GM23338 (cell line): ENCODE data around the gene PDGFC. TPM values are rescaled to one million over a fixed set of nuclear protein-coding genes. Genes with fewer than 3 reads are reported as not detected.

ENCODE experiments used
- ATAC-seq: fragments of 200-7000 bp; cut with Tn5 transposase; 3 replicates; pipeline ENCODE4 v1.9.1; 2020
- DNase-seq: peaks from one replicate; pipeline ENCODE4 v3.0.0-alpha.2; 2015; ENCODE audit warnings: low spot score
- H2AFZ ChIP-seq: fragments of 200-600 bp; sonication (generic); 2 replicates; pipeline ENCODE4 v1.8.0; 2016; ENCODE audit warnings: antibody characterized with exemption, mild to moderate bottlenecking, moderate library complexity
- H3F3A ChIP-seq: fragments of 200-600 bp; sonication (generic); replicated peaks from 2 replicates; pipeline ENCODE4 v1.8.0; 2017; ENCODE audit warnings: antibody characterized with exemption, mixed run types, low read depth
- H3K27ac ChIP-seq: fragments of 200-600 bp; sonication (generic); 2 replicates; pipeline ENCODE4 v1.6.1; 2016; ENCODE audit warnings: low read depth
- H3K27me3 ChIP-seq: fragments of 200-600 bp; sonication (generic); 2 replicates; pipeline ENCODE4 v1.8.0; 2016; ENCODE audit warnings: mild to moderate bottlenecking, mixed run types, moderate library complexity; ENCODE audit not compliant: insufficient read depth
- H3K36me3 ChIP-seq: fragments of 200-600 bp; sonication (generic); 2 replicates; pipeline ENCODE4 v1.8.0; 2016; ENCODE audit warnings: mild to moderate bottlenecking; ENCODE audit not compliant: insufficient read depth
- H3K4me1 ChIP-seq: fragments of 200-600 bp; sonication (generic); 2 replicates; pipeline ENCODE4 v1.8.0; 2016; ENCODE audit warnings: mild to moderate bottlenecking, moderate library complexity; ENCODE audit not compliant: insufficient read depth
- H3K4me2 ChIP-seq: fragments of 200-600 bp; sonication (generic); 2 replicates; pipeline ENCODE4 v1.7.1; 2017; ENCODE audit warnings: mixed run types
- H3K4me3 ChIP-seq: fragments of 200-600 bp; sonication (generic); 2 replicates; pipeline ENCODE4 v1.6.1; 2016; ENCODE audit warnings: mixed run types
- H3K79me2 ChIP-seq: fragments of 200-600 bp; sonication (generic); replicated peaks from 2 replicates; pipeline ENCODE4 v1.8.0; 2017; ENCODE audit warnings: mild to moderate bottlenecking; ENCODE audit not compliant: insufficient read depth
- H3K9me2 ChIP-seq: fragments of 200-600 bp; sonication (generic); 2 replicates; pipeline ENCODE4 v1.8.0; 2017; ENCODE audit not compliant: insufficient read depth
- H4K20me1 ChIP-seq: fragments of 200-600 bp; sonication (generic); replicated peaks from 2 replicates; pipeline ENCODE4 v1.8.0; 2017; ENCODE audit warnings: mild to moderate bottlenecking; ENCODE audit not compliant: insufficient read depth
- H3K27ac Mint-ChIP-seq: 2 replicates; pipeline ENCODE4 v1.8.0; 2020; ENCODE audit warnings: inconsistent platforms, mild to moderate bottlenecking, moderate library complexity, mixed read lengths
- H3K27me3 Mint-ChIP-seq: 3 replicates; pipeline ENCODE4 v1.8.0; 2022; ENCODE audit warnings: low read depth, mild to moderate bottlenecking, moderate library complexity, mixed read lengths, inconsistent platforms; ENCODE audit not compliant: insufficient read depth, poor library complexity
- H3K36me3 Mint-ChIP-seq: 3 replicates; pipeline ENCODE4 v1.8.0; 2021; ENCODE audit warnings: low read depth, mild to moderate bottlenecking, inconsistent platforms, moderate library complexity, mixed read lengths
- H3K4me1 Mint-ChIP-seq: 3 replicates; pipeline ENCODE4 v1.8.0; 2020; ENCODE audit warnings: mild to moderate bottlenecking, inconsistent platforms, mixed read lengths
- H3K4me3 Mint-ChIP-seq: 3 replicates; pipeline ENCODE4 v1.8.0; 2021; ENCODE audit warnings: moderate library complexity, mild to moderate bottlenecking, inconsistent platforms, mixed read lengths
- H3K9me3 Mint-ChIP-seq: 3 replicates; pipeline ENCODE4 v1.8.0; 2020; ENCODE audit warnings: moderate library complexity, mild to moderate bottlenecking, inconsistent platforms, mixed read lengths
- CREB1 ChIP-seq: fragments of 250-450 bp; sonication (Bioruptor Pico); IDR thresholded peaks from 2 replicates; pipeline ENCODE4 v1.5.0; 2020; ENCODE audit warnings: low read depth, mild to moderate bottlenecking, moderate library complexity
- CTCF ChIP-seq, 2 experiments: fragments of 200-600 bp in 1 of 2; sonication (generic) in 1 of 2; conservative IDR thresholded peaks; 2 replicates each; pipeline versions ENCODE4 v1.5.1 to v1.6.1; 2016 to 2017; ENCODE audit warnings: antibody characterized with exemption in 2 of 2, low read depth in 2 of 2, mild to moderate bottlenecking in 2 of 2, moderate library complexity in 1 of 2
- EZH2 ChIP-seq: fragments of 200-600 bp; sonication (generic); IDR thresholded peaks from one replicate; pipeline ENCODE4 v1.8.0; 2017; ENCODE audit warnings: antibody characterized with exemption, mild to moderate bottlenecking, low read depth; ENCODE audit not compliant: unreplicated experiment
- EZH2phosphoT487 ChIP-seq: fragments of 200-600 bp; sonication (generic); IDR thresholded peaks from one replicate; pipeline ENCODE4 v1.8.1; 2018; ENCODE audit warnings: antibody characterized with exemption; ENCODE audit not compliant: unreplicated experiment
- JUNB ChIP-seq: IDR thresholded peaks from one replicate; pipeline ENCODE4 v1.6.1; 2016; ENCODE audit warnings: antibody characterized with exemption; ENCODE audit not compliant: unreplicated experiment
- NANOG ChIP-seq: IDR thresholded peaks from 2 replicates; pipeline ENCODE4 v1.6.1; 2016; ENCODE audit warnings: antibody characterized with exemption, borderline replicate concordance
- POLR2AphosphoS5 ChIP-seq: IDR thresholded peaks from 2 replicates; pipeline ENCODE4 v1.6.1; 2016; ENCODE audit warnings: antibody characterized with exemption, low read depth
- REST ChIP-seq: IDR thresholded peaks from one replicate; pipeline ENCODE4 v1.6.1; 2018; ENCODE audit warnings: antibody characterized with exemption; ENCODE audit not compliant: unreplicated experiment
- ZNF331 ChIP-seq: fragments of 250-450 bp; sonication (Bioruptor Pico); IDR thresholded peaks from 2 replicates; pipeline ENCODE4 v1.5.0; 2020; ENCODE audit warnings: low read depth, mild to moderate bottlenecking, moderate library complexity
- polyA plus RNA-seq: library from polyadenylated mRNA; unstranded; fragments of >200 nt; fragmentation: Nextera tagmentation; extraction: Ambion mirVana; gene quantifications from 2 replicates; pipeline ENCODE4 v1.2.1, GENCODE V29; 2016
- total RNA-seq: library from RNA; depleted of rRNA; stranded (reverse); fragments of >200 nt; shearing (Covaris generic); gene quantifications from 2 replicates; pipeline ENCODE4 v1.2.3, GENCODE V29; 2014

Gene PDGFC
- total and polyA plus RNA-seq, 2 experiments from 2014 or later, result 1.3 to 3.4 TPM

GRCh38 chr4:156906325-156906724 is 65.3 kb downstream of the PDGFC start:
- no peaks in the 10 kb centered on the region for H3K9me2 ChIP-seq
- no peak overlapping the region for H3K27ac Mint-ChIP-seq
- H3K36me3 ChIP-seq, result no peaks in the 10 kb centered on the region
- ATAC-seq (no peak), DNase-seq (no peak)
- H3K27me3 Mint-ChIP-seq, result no peaks in the 10 kb centered on the region
- H3K4me3 Mint-ChIP-seq, result no peak overlapping the region
- no peak overlapping the region for H3K4me3 ChIP-seq
- no peaks in the 10 kb centered on the region for H3K9me3 Mint-ChIP-seq
- peaks cover 11% of the 10 kb centered on the region; the same call in 2 of the 3 replicates for H3K4me1 Mint-ChIP-seq
- TF ChIP-seq NANOG (no peak), EZH2phosphoT487 (no peak), CREB1 (CRISPR knock-in tag) (no peak), CTCF (conservative IDR thresholded peaks at IDR 0.05; ENCODE audit: low read depth in 2 of 2) (no peak), POLR2AphosphoS5 (no peak), ZNF331 (no peak)
- no peaks in the 10 kb centered on the region for H3K36me3 Mint-ChIP-seq
- H4K20me1 ChIP-seq, result no peaks in the 10 kb centered on the region
- no peak overlapping the region for H2AFZ ChIP-seq
- H3K27ac ChIP-seq, result no peak overlapping the region
- no peaks in the 10 kb centered on the region for H3K79me2 ChIP-seq
- no peaks in the 10 kb centered on the region for H3K4me1 ChIP-seq
- no peaks in the 10 kb centered on the region for H3F3A ChIP-seq
- H3K4me2 ChIP-seq, result no peak overlapping the region
- no peaks in the 10 kb centered on the region for H3K27me3 ChIP-seq

GRCh38 chr4:156901871-156902270 is 69.7 kb downstream of the PDGFC start:
- Histone ChIP-seq H3F3A (no peaks in the 10 kb centered on the region), H3K4me3 (no peak overlapping the region), H3K27me3 (no peaks in the 10 kb centered on the region), H3K4me1 (no peaks in the 10 kb centered on the region), H3K79me2 (no peaks in the 10 kb centered on the region), H3K9me2 (no peaks in the 10 kb centered on the region), H3K36me3 (no peaks in the 10 kb centered on the region), H4K20me1 (no peaks in the 10 kb centered on the region), H2AFZ (no peak overlapping the region), H3K27ac (no peak overlapping the region), H3K4me2 (no peak overlapping the region)
- ATAC-seq, result no peak
- DNase-seq, result no peak
- Mint-ChIP-seq H3K4me1 (peaks cover 6% of the 10 kb centered on the region; the same call in 2 of the 3 replicates), H3K27me3 (peaks cover 1% of the 10 kb centered on the region), H3K36me3 (no peaks in the 10 kb centered on the region), H3K4me3 (no peak overlapping the region), H3K27ac (no peak overlapping the region), H3K9me3 (no peaks in the 10 kb centered on the region)
- no peak for TF ChIP-seq CTCF (conservative IDR thresholded peaks at IDR 0.05; ENCODE audit: low read depth in 2 of 2)
- no peak for TF ChIP-seq NANOG
- TF ChIP-seq JUNB, result no peak
- no peak for TF ChIP-seq ZNF331
- no peak for TF ChIP-seq EZH2
- no peak for TF ChIP-seq CREB1 (CRISPR knock-in tag)
- no peak for TF ChIP-seq REST
